ENCODE data around the gene NANS. TPM values are rescaled to one million over a fixed set of nuclear protein-coding genes. Genes with fewer than 3 reads are reported as not detected.
A peak's percentile ranks its signal among the peaks of the same experiment; 100 is the strongest.

Gene NANS
- polyA plus RNA-seq, 1 donor from 2014 or later = 16.9 TPM

- TF ChIP-seq TAF1 (IDR thresholded peaks at IDR 0.05; ENCODE audit: low read depth) (no peak), CTCF (IDR thresholded peaks at IDR 0.05; ENCODE audit: poor library complexity, severe bottlenecking) (no peak), SMC3 (conservative IDR thresholded peaks at IDR 0.05; ENCODE audit: poor library complexity) (no peak), RAD21 (conservative IDR thresholded peaks at IDR 0.05) (no peak)
- no peaks in the 10 kb centered on the region for H3K9me2 ChIP-seq (ENCODE audit: insufficient read depth, low read length)
- no peaks in the 10 kb centered on the region for H3K9me3 ChIP-seq (ENCODE audit: low read length)
- no peak overlapping the region for H3K4me2 ChIP-seq (ENCODE audit: low read length)
- no peaks in the 10 kb centered on the region for H3K27me3 ChIP-seq (ENCODE audit: insufficient read depth, low read depth, low read length)
- H3K4me3 ChIP-seq (ENCODE audit: low read length) = peak overlapping the region; percentile 41
- H4K20me1 ChIP-seq (ENCODE audit: insufficient read depth) = no peaks in the 10 kb centered on the region
- H3F3A ChIP-seq (ENCODE audit: insufficient read depth, low read length, poor library complexity, severe bottlenecking) = no peaks in the 10 kb centered on the region
- no peak overlapping the region for H3K27ac ChIP-seq (ENCODE audit: low read length)
- H3K9ac ChIP-seq (ENCODE audit: low read length) = no peak overlapping the region
- H3K36me3 ChIP-seq (ENCODE audit: insufficient read depth, low read length) = peaks cover 5% of the 10 kb centered on the region
- H2AFZ ChIP-seq (ENCODE audit: low read depth, low read length) = no peak overlapping the region
- no peaks in the 10 kb centered on the region for H3K79me2 ChIP-seq (replicated peaks; ENCODE audit: insufficient read depth, low read length)
These were observed 45.4 kb upstream of the NANS start for GRCh38 chr9:98011122-98011521.

- no peak overlapping the region for H3K9ac ChIP-seq (ENCODE audit: low read length)
- TF ChIP-seq EP300 (conservative IDR thresholded peaks at IDR 0.05; ENCODE audit: poor library complexity, severe bottlenecking) (no peak), SMC3 (conservative IDR thresholded peaks at IDR 0.05; ENCODE audit: poor library complexity) (no peak), POLR2AphosphoS5 (IDR thresholded peaks at IDR 0.05) (no peak), REST (IDR thresholded peaks at IDR 0.05; ENCODE audit: borderline replicate concordance) (no peak), EZH2 (IDR thresholded peaks at IDR 0.05; ENCODE audit: borderline replicate concordance, insufficient read depth, low read length, poor library complexity, severe bottlenecking) (no peak), CTCF (IDR thresholded peaks at IDR 0.05; ENCODE audit: poor library complexity, severe bottlenecking) (no peak), MXI1 (conservative IDR thresholded peaks at IDR 0.05; ENCODE audit: poor library complexity, severe bottlenecking) (no peak), RAD21 (conservative IDR thresholded peaks at IDR 0.05) (no peak), TAF1 (IDR thresholded peaks at IDR 0.05; ENCODE audit: low read depth) (no peak)
- H3K4me2 ChIP-seq (ENCODE audit: low read length) = no peak overlapping the region
- no peaks in the 10 kb centered on the region for H3K79me2 ChIP-seq (replicated peaks; ENCODE audit: insufficient read depth, low read length)
- H4K20me1 ChIP-seq (ENCODE audit: insufficient read depth) = no peaks in the 10 kb centered on the region
- H3K9me2 ChIP-seq (ENCODE audit: insufficient read depth, low read length) = no peaks in the 10 kb centered on the region
- no peaks in the 10 kb centered on the region for H3K36me3 ChIP-seq (ENCODE audit: insufficient read depth, low read length)
- no peaks in the 10 kb centered on the region for H3K27me3 ChIP-seq (ENCODE audit: insufficient read depth, low read depth, low read length)
- H3K9me3 ChIP-seq (ENCODE audit: low read length) = no peaks in the 10 kb centered on the region
- H2AFZ ChIP-seq (ENCODE audit: low read depth, low read length) = no peak overlapping the region
- H3F3A ChIP-seq (ENCODE audit: insufficient read depth, low read length, poor library complexity, severe bottlenecking) = no peaks in the 10 kb centered on the region
- no peak overlapping the region for H3K4me3 ChIP-seq (ENCODE audit: low read length)
- no peak overlapping the region for H3K27ac ChIP-seq (ENCODE audit: low read length)
These were observed 40.3 kb upstream of the NANS start for GRCh38 chr9:98016137-98016680.
